HFF-Myc (cell line): Measurements from ENCODE around the gene PHOX2A.

Experiments used
- DNase-seq: peaks from one replicate; pipeline ENCODE4 v3.0.0-alpha.2; 2011; ENCODE audit warnings: low read depth; ENCODE audit errors: extremely low read depth
- H3K4me3 ChIP-seq: replicated peaks from 2 replicates; pipeline ENCODE4 v1.5.1; 2011; ENCODE audit warnings: low read depth, mild to moderate bottlenecking, control low read depth, low read length
- TF ChIP-seq, protein P1 (sequence below): IDR thresholded peaks from 2 replicates; pipeline ENCODE4 v1.5.1; 2012; ENCODE audit warnings: mild to moderate bottlenecking, low read depth, low read length, control low read depth; ENCODE audit errors: missing control alignments

The PHOX2A gene

DNA sequence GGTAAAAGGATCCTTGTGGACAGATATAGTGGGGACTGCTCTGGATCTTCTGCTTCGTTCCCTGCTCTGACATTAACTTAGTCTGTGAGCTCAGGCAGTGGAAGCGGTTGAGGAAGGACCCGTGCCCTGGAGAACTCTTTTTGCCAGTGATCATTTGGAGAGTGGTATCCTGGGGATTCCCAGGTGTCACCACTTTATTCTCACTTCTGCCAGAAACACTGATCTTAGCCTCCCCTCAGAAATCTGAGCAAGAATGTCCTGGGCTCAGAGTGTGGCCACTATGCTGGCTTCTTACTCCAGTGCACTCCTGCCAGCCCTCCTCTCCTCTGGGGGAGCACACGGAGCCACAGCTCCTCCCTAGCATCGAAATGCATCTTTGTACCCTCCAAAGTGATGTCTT lies 7.6 kb upstream of the PHOX2A start:
- no peak for DNase-seq
- no peak overlapping the region for H3K4me3 ChIP-seq
- TF ChIP-seq, protein P1, sequence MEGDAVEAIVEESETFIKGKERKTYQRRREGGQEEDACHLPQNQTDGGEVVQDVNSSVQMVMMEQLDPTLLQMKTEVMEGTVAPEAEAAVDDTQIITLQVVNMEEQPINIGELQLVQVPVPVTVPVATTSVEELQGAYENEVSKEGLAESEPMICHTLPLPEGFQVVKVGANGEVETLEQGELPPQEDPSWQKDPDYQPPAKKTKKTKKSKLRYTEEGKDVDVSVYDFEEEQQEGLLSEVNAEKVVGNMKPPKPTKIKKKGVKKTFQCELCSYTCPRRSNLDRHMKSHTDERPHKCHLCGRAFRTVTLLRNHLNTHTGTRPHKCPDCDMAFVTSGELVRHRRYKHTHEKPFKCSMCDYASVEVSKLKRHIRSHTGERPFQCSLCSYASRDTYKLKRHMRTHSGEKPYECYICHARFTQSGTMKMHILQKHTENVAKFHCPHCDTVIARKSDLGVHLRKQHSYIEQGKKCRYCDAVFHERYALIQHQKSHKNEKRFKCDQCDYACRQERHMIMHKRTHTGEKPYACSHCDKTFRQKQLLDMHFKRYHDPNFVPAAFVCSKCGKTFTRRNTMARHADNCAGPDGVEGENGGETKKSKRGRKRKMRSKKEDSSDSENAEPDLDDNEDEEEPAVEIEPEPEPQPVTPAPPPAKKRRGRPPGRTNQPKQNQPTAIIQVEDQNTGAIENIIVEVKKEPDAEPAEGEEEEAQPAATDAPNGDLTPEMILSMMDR, result no peak

DNA sequence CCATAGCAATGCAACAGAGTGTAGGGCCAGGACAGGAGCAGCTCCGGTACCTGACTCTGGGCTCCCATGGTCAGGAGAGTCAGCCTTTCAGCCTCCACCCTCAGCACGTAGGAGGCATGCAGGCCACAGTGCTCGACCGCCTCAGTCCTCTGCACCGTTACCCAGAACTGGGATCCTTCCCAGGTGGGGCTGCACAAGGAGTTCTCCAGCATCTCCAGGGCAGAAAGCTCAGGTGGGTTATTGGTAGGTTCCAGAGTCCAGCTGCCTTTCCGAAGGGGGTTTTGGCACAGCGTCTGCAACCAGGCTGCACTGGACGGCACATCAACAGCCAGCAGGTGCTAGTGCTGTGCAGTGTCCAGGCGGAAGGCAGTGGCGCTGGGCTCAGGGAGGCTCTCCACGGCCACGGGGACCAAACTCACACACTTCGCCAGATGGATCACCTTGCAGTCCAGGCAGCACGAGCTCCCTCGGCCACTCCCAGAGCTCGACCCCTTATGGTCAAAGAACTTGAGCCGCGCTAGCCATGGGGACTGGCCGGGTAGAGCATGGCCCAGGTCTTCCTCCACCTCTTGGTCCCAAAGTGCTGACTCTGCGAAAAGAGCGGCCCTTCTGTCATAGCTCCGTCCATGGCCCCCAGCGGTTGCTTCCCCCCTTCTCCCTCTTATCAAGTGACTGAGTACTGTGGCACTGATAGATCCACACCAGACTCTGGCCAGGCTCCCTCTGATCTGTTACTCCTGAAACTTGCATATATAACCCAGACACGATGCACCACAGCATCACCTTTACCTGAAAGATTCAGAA lies 6.9 kb upstream of the PHOX2A start:
- H3K4me3 ChIP-seq, result no peak overlapping the region
- no peak for DNase-seq

DNA sequence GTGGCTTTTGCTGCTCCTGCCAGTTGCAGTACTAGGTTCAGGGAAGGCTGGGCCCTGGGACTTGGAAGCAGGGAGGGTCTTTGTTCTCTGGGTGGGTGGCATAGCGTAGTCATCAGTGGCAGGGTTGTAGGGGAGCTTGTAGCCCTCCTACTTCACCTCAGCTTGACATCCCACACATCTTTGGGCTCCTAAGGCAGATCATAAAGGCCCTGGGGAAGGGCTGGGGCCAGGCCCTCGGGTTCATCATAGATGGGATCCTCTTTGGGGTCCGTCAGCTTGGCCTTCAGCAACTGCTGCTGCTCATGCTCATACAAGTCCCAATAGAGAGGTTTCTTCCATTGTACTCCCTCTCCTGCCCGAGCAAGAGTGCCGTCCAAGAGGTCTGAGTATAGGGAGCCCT lies 6.0 kb upstream of the PHOX2A start:
- DNase-seq, result no peak
- TF ChIP-seq, protein P1, result no peak
- H3K4me3 ChIP-seq, result no peak overlapping the region

More for the DNA sequence above, 6.9 kb upstream of the PHOX2A start:
- TF ChIP-seq, protein P1, result no peak

DNA sequence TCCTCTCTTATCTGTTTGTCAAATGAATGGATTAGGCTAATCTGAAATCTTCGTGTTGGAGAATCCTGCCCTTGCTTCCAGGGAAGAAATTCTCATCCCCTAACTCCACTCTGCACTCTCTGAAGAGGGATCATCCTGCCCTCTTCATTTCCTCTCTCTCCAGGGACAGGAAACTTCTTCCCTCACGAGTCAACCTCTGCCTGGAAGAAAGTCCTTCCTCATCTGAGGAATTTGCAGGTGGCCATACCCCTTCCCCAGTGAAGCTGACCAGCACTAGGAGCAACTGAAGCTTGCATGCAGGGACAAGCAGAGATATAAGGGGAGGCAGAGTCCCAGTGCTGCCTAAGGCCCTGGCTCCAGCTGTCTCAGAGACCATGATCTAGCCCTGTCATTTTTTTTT lies 3.6 kb upstream of the PHOX2A start:
- TF ChIP-seq, protein P1, result no peak
- DNase-seq, result no peak
- no peak overlapping the region for H3K4me3 ChIP-seq

DNA sequence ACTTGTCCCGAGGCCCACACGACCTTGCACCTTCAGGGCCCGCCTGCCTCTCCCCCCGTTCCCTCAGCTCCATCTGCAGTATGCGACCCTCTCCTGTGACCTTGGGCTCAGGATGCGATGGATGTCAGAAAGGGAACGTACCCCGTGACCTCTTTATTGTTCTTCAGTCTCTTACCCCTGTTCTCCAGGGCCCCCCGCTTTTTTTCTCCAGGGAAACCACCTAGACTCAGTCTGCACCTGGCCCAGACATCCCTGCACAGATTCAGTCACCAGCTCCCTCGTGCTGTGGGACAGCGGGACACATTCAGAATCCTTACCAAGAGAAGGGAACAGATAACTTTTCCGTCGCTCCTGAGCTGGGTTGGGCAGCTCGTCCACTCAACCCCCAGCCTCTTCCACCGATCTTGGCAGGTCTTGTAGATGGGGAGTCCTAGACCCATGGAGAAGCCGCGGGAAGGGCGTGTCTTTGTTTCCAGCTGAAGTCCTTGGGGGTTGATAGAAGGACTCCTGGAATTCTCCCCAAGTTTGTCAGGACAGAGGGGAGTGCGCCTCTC lies 1.4 kb upstream of the PHOX2A start:
- TF ChIP-seq, protein P1, result no peak
- no peak for DNase-seq
- H3K4me3 ChIP-seq, result no peak overlapping the region

DNA sequence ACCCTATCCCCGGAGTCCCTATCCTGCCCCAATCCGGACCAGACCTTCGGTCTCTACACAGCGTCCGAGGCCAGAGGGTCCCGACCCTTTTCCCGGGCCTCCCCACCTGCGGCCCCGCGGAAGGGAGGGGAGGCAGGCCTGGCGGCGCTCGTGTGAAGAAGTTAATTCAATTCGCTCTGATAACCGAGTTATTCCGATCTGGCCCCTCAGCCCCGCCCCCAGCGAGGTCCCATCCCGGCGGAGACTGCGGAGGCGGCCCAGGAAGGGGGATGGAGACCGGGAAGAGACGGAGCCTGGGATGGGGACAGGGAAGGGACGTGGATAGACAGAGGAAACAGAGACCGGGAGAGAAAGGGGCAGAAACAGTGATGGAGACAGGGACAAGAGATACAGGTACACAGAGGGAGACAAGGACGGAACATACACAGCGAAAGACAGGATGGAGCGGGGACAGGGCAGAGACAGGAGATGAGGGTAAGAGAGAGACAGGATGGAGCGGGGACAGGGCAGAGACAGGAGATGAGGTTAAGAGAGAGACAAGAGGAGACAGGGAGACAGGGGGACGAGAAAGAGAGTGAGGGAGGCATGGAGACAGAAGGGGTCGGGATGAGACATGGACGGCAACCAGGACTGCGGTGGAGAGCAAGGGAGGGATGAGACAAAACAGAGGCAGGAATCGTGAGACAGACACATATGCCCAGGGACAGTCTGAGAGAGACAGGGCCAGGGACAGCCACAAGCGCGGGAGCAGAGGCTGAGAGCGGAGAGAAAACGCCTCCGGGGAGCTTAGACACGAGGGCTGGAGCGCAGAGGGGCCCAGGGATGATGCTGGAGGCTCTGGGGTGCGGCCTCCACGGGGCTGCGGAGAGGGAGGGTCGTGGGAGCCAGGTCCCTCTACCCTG lies 636 bp upstream of the PHOX2A start:
- TF ChIP-seq, protein P1, result no peak
- H3K4me3 ChIP-seq, result no peak overlapping the region
- no peak for DNase-seq
